ENCODE results near the gene SHC2. TPM values are rescaled to one million over a fixed set of nuclear protein-coding genes. Genes with fewer than 3 reads are reported as not detected.

The SHC2 gene
- total and polyA plus RNA-seq, 11 donors: 6.7 to 35.8 (median 14.6) TPM

GRCh38 chr19:391726-392374 lies 69.0 kb downstream of the SHC2 start:
- Histone ChIP-seq H3K9me3 (no peaks in the 10 kb centered on the region), H3K4me1 (no peaks in the 10 kb centered on the region), H3K27ac (no peak overlapping the region), H3K27me3 (peaks cover 0 to 30% (median 3%) of the 10 kb centered on the region in 9 donors), H3K36me3 (no peaks in the 10 kb centered on the region), H3K4me3 (no peak overlapping the region)
- no peak for ATAC-seq
- DNase-seq: peak in 1 of 5 donors; percentile 3
- intact Hi-C loops (cut with DNase I): loop anchor here in 2 of 10 donors (10.0 kb wide), 2 partner anchors 83 to 93 kb away; a partner anchor contains a TSS
- 86% methylated on average over 26 to 30 of the region's 30 CpGs for WGBS, 4 donors
- TF ChIP-seq CTCF (IDR thresholded peaks at IDR 0.05): no peak
- TF ChIP-seq POLR2A (IDR thresholded peaks at IDR 0.05): no peak

DNA sequence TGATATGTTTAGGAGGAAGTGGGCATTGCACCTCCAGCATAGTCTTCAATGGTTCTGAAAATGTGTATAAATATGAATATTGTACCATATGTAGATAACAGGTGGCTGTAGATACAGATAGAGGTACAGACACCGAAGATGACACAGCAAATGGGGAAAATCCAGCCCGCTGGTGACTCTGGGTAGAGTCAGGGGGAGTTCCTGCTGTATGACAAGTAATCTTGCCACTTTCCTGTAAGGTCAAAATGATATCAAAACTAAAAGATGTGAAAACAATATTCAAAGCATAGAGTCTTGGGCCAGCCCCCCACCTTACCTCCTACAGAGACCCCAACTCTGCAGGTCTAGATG lies 69.7 kb downstream of the SHC2 start:
- Histone ChIP-seq H3K27me3 (peaks cover 0 to 30% (median 3%) of the 10 kb centered on the region in 9 donors), H3K27ac (no peak overlapping the region), H3K9me3 (no peaks in the 10 kb centered on the region), H3K4me3 (no peak overlapping the region), H3K4me1 (no peaks in the 10 kb centered on the region), H3K36me3 (no peaks in the 10 kb centered on the region)
- intact Hi-C loops (cut with DNase I): loop anchor here in 2 of 10 donors (10.0 kb wide), 2 partner anchors 84 to 94 kb away; a partner anchor contains a TSS
- TF ChIP-seq CTCF (IDR thresholded peaks at IDR 0.05): no peak
- no peak for TF ChIP-seq POLR2A (IDR thresholded peaks at IDR 0.05)
- whole genome bisulfite sequencing, 4 donors: 71 to 78% (median 76%) methylated on average over 2 of the region's 2 CpGs
- no peak for DNase-seq
- no peak for ATAC-seq

GRCh38 chr19:390386-391206 lies 70.2 kb downstream of the SHC2 start:
- Histone ChIP-seq H3K27ac (no peak overlapping the region), H3K4me3 (no peak overlapping the region), H3K9me3 (no peaks in the 10 kb centered on the region), H3K27me3 (peaks cover 0 to 30% (median 3%) of the 10 kb centered on the region in 9 donors), H3K4me1 (no peaks in the 10 kb centered on the region), H3K36me3 (no peaks in the 10 kb centered on the region)
- 78 to 88% (median 84%) methylated on average over 14 to 30 of the region's 30 CpGs for WGBS, 4 donors
- intact Hi-C loops (cut with DNase I): loop anchor here in 2 of 10 donors (10.0 kb wide), 2 partner anchors 84 to 94 kb away; a partner anchor contains a TSS
- no peak for DNase-seq
- ATAC-seq: no peak
- TF ChIP-seq CTCF (IDR thresholded peaks at IDR 0.05) (no peak), POLR2A (IDR thresholded peaks at IDR 0.05) (no peak)

DNA sequence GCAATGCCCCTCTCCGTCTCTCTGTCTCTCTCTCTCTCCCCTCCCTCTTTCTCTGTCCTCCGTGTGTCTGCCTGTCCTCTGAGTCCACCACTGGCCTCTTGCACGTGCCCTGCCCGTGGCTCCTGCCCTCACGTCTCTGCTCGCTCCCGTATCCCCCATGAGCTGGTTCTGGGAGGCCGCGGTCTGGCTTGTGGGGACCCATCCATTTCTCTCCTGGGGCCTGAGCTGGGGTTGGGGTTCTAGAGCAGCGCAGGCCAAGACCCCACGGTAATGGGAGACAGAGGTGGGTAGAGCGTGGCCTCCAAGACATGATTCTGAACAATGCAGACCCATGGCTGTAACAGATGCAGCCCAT lies 70.9 kb downstream of the SHC2 start:
- Histone ChIP-seq H3K27me3 (peaks cover 0 to 30% (median 3%) of the 10 kb centered on the region in 9 donors), H3K4me1 (no peaks in the 10 kb centered on the region), H3K27ac (no peak overlapping the region), H3K9me3 (no peaks in the 10 kb centered on the region), H3K36me3 (no peaks in the 10 kb centered on the region), H3K4me3 (no peak overlapping the region)
- DNase-seq (no peak), ATAC-seq (no peak)
- intact Hi-C loops (cut with DNase I): loop anchor here in 3 of 10 donors (10.0 kb wide), 2 partner anchors 85 to 95 kb away; a partner anchor contains a TSS
- no peak for TF ChIP-seq CTCF (IDR thresholded peaks at IDR 0.05)
- no peak for TF ChIP-seq POLR2A (IDR thresholded peaks at IDR 0.05)
- WGBS, 4 donors: 75 to 78% (median 78%) methylated on average over 12 of the region's 12 CpGs
